Lower lobe of right lung (tissue), 2 donors: ENCODE results near the gene ZBTB8OS. TPM values are rescaled to one million over a fixed set of nuclear protein-coding genes. Genes with fewer than 3 reads are reported as not detected.
"Not testable (repeated sequence)": the region's sequence is repeated elsewhere in the genome, so short reads cannot be mapped to it uniquely, and the experiment has no call there.

Source experiments
- ATAC-seq, 2 donors: fragments of 200-7000 bp; cut with Tn5 transposase; one replicate each; pipeline ENCODE4 v1.9.1; 2020 to 2022; ENCODE audit warnings: mild to moderate bottlenecking in 2 of 2, moderate library complexity in 2 of 2
- DNase-seq: peaks from one replicate; pipeline ENCODE4 v3.0.0-alpha.2; 2020
- H3K27ac ChIP-seq: fragments of 200-600 bp; one replicate; pipeline ENCODE4 v1.8.0; 2022
- H3K27me3 ChIP-seq: fragments of 200-600 bp; one replicate; pipeline ENCODE4 v1.8.0; 2022; ENCODE audit warnings: low read depth
- H3K36me3 ChIP-seq: fragments of 200-600 bp; one replicate; pipeline ENCODE4 v1.8.0; 2022; ENCODE audit warnings: mild to moderate bottlenecking
- H3K4me1 ChIP-seq: fragments of 200-600 bp; one replicate; pipeline ENCODE4 v1.8.0; 2022
- H3K4me3 ChIP-seq: fragments of 200-600 bp; one replicate; pipeline ENCODE4 v1.8.0; 2022; ENCODE audit warnings: mild to moderate bottlenecking
- H3K9me3 ChIP-seq: fragments of 200-600 bp; one replicate; pipeline ENCODE4 v1.8.0; 2022
- CTCF ChIP-seq: fragments of 200-600 bp; IDR thresholded peaks from one replicate; pipeline ENCODE4 v1.8.0; 2022; ENCODE audit warnings: antibody characterized with exemption, mild to moderate bottlenecking
- intact Hi-C: fragments of 100-400 bp; cut with DNase I; formaldehyde crosslinking; loops from one replicate; pipeline ENCODE4 v1.11.0; 2022
- long read RNA-seq: library from polyadenylated mRNA; unstranded; transcript quantifications from one replicate; pipeline ENCODE4 v2.0.0, GENCODE V29; 2021
- total RNA-seq: library from RNA; stranded (reverse); fragmentation: NEBNext Ultra II Directional; extraction: Animal tissue kit (Norgen Biotek cat#: 25700); gene quantifications from one replicate; pipeline ENCODE4 v1.2.1, GENCODE V29; 2021
- donor health status: DM: no; HTN: yes; CAD: no; lungs with severe emphysema.

The ZBTB8OS gene
- total RNA-seq = 55.9 TPM
- long read RNA-seq, transcript ZBTB8OS-208 (7 exons, 1,601 nt) = major isoform, 10 of 36 reads
- long read RNA-seq, partial matches to known transcripts = 3 of 36 reads
- long read RNA-seq, other reads (novel, unspliced or antisense) = 21 of 36 reads

- peak within 1 kb of the TSS; percentile 100 for H3K27ac ChIP-seq
- TF ChIP-seq CTCF = no peak
- H3K9me3 ChIP-seq = no peaks in the 10 kb centered on the region
- DNase-seq = peak; percentile 93
- H3K36me3 ChIP-seq = peaks cover 34% of the 10 kb centered on the region
- peak within 1 kb of the TSS; percentile 83 for H3K4me3 ChIP-seq
- intact Hi-C loops = no loop called here
- peak; percentile 93 to 94 for ATAC-seq
- no peaks in the 10 kb centered on the region for H3K27me3 ChIP-seq
- peaks cover 52% of the 10 kb centered on the region for H3K4me1 ChIP-seq
Observed at GRCh38 chr1:32650248-32650751, at the start of gene ZBTB8OS. TSS of gene ZBTB8OS (minus strand) at chr1:32650550. CDS start at chr1:32650529, 21 bp downstream.

- Histone ChIP-seq H3K4me1 (peaks cover 27% of the 10 kb centered on the region), H3K36me3 (peaks cover 14% of the 10 kb centered on the region)
- H3K9me3 ChIP-seq, intact Hi-C loops, H3K4me3 ChIP-seq, ATAC-seq, H3K27me3 ChIP-seq, DNase-seq, H3K27ac ChIP-seq: not testable (repeated sequence)
Observed at GRCh38 chr1:32696996-32697395, 46.6 kb upstream of the ZBTB8OS start.

GRCh38 chr1:32696041-32696440, 45.7 kb upstream of the ZBTB8OS start:
- H3K9me3 ChIP-seq = no peaks in the 10 kb centered on the region
- peaks cover 18% of the 10 kb centered on the region for H3K4me1 ChIP-seq
- no peak for TF ChIP-seq CTCF
- peaks cover 14% of the 10 kb centered on the region for H3K36me3 ChIP-seq
- intact Hi-C loops = no loop called here
- DNase-seq (no peak), ATAC-seq (no peak)
- no peak overlapping the region for H3K27ac ChIP-seq
- no peak overlapping the region for H3K4me3 ChIP-seq
- H3K27me3 ChIP-seq = no peaks in the 10 kb centered on the region

GRCh38 chr1:32695098-32695904, 45.0 kb upstream of the ZBTB8OS start:
- Histone ChIP-seq H3K36me3 (peaks cover 17% of the 10 kb centered on the region), H3K4me3 (peak overlapping the region; percentile 8), H3K27ac (peak overlapping the region; percentile 62), H3K4me1 (peaks cover 16% of the 10 kb centered on the region), H3K27me3 (no peaks in the 10 kb centered on the region), H3K9me3 (no peaks in the 10 kb centered on the region)
- TF ChIP-seq CTCF = no peak
- ATAC-seq = peak; percentile 66 to 75
- intact Hi-C loops = no loop called here
- DNase-seq = peak; percentile 82

GRCh38 chr1:32693455-32694174, 43.3 kb upstream of the ZBTB8OS start:
- H3K36me3 ChIP-seq = peaks cover 17% of the 10 kb centered on the region
- ATAC-seq = no peak
- no peak overlapping the region for H3K4me3 ChIP-seq
- H3K9me3 ChIP-seq = no peaks in the 10 kb centered on the region
- no peak for DNase-seq
- intact Hi-C loops = no loop called here
- no peak for TF ChIP-seq CTCF
- H3K27ac ChIP-seq = no peak overlapping the region
- H3K4me1 ChIP-seq = peaks cover 16% of the 10 kb centered on the region
- no peaks in the 10 kb centered on the region for H3K27me3 ChIP-seq
